Measurements from ENCODE around the gene DUSP1. TPM values are rescaled to one million over a fixed set of nuclear protein-coding genes. Genes with fewer than 3 reads are reported as not detected.

Gene DUSP1
- total RNA-seq, 1 experiment from 2014 or later, result 16.6 TPM

DNA sequence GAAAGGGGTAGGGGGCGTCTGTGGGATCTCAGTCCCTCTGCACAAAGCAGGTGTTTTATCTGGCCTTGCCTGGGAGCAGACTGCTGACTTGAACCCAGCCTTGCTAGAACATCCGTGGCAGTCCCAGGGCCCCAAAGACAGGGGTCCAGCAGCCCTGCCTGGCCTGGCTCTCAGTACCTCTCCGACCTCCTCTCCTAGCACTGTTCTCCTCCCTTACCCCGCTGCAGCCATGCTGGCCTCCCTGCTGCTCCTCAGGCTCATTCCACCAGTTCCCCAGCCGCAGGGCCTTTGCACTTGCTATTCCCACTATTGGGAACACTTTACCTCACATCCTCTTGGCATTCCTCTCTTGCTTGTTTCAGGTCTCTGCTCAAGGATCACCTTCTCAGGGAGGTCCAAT lies 45.2 kb downstream of the DUSP1 start:
- ATAC-seq, result no peak
- RAD21 ChIA-PET (ENCODE audit: low non-redundant PET in 1 of 2, low total read pairs in 2 of 2, uncharacterized antibody in 2 of 2, unreplicated experiment in 2 of 2), result no interaction called here
- H3K27ac ChIP-seq (ENCODE audit: low read depth, low read length), result no peak overlapping the region

DNA sequence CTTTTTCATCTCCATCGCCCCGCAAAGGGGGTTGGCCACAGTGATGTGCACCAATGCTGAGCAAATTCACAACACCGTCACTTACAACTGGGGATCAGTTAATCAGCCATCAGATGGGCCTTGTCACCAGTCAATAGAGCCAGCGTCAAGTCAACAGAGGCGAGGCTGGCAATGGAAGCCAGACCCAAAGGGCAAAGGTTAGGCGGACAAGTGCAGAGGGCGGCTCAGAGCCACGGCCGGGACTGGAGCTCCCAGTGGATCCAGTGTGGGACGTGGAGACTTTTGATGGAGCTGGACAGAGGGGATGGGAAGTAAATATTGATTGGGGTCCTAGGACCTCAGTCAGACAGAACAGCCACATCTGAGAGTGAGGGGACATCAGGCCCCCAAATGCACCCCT lies 45.7 kb downstream of the DUSP1 start:
- TF ChIP-seq CBX3 (IDR thresholded peaks at IDR 0.05; ENCODE audit: low read depth) (no peak), ELF1 (IDR thresholded peaks at IDR 0.05; ENCODE audit: borderline replicate concordance, low read depth) (no peak)
- TF ChIP-seq, protein P1, sequence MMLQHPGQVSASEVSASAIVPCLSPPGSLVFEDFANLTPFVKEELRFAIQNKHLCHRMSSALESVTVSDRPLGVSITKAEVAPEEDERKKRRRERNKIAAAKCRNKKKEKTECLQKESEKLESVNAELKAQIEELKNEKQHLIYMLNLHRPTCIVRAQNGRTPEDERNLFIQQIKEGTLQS (IDR thresholded peaks at IDR 0.05), result no peak
- RAD21 ChIA-PET (ENCODE audit: low non-redundant PET in 1 of 2, low total read pairs in 2 of 2, uncharacterized antibody in 2 of 2, unreplicated experiment in 2 of 2), result no interaction called here
- H3K9me2 ChIP-seq (ENCODE audit: insufficient read depth), result no peaks in the 10 kb centered on the region
- H3K9me3 ChIP-seq (ENCODE audit: control insufficient read depth in 1 of 2, insufficient read depth in 1 of 2, low read depth in 1 of 2, low read length in 2 of 2), result no peaks in the 10 kb centered on the region
- H3K9ac ChIP-seq (ENCODE audit: low read length), result no peak overlapping the region
- no peaks in the 10 kb centered on the region for H3K4me1 ChIP-seq (ENCODE audit: control insufficient read depth in 1 of 2, insufficient read depth in 2 of 2, low read length in 2 of 2)
- no peaks in the 10 kb centered on the region for H3K36me3 ChIP-seq (ENCODE audit: control insufficient read depth in 1 of 2, insufficient read depth in 2 of 2, low read length in 2 of 2)
- ATAC-seq, result no peak
- H3K4me2 ChIP-seq (ENCODE audit: low read length), result no peak overlapping the region
- H2AFZ ChIP-seq (ENCODE audit: low read depth, low read length, poor library complexity, severe bottlenecking), result no peak overlapping the region
- DNase-seq (ENCODE audit: low read depth, low spot score), result no peak
- CTCF ChIA-PET, result interaction anchor here (0.6 to 0.8 kb wide), 2 partner anchors 11 to 210 kb away, joined by 3 read pairs; no protein-coding TSS in a partner anchor
- POLR2A ChIA-PET, result interaction anchor here (0.6 kb wide), 1 partner anchor 9 kb away, joined by 4 read pairs; no protein-coding TSS in a partner anchor
- intact Hi-C loops (cut with micrococcal nuclease), result no loop called here
- H3K79me2 ChIP-seq (ENCODE audit: insufficient read depth, low read length), result no peaks in the 10 kb centered on the region
- H3K27me3 ChIP-seq (ENCODE audit: insufficient read depth, low read length), result no peaks in the 10 kb centered on the region
- no peak overlapping the region for H3K27ac ChIP-seq (ENCODE audit: low read depth, low read length)
- no TSS peak for BruUV-seq (replicated peaks)
- no peaks in the 10 kb centered on the region for H4K20me1 ChIP-seq (ENCODE audit: insufficient read depth)
- no peak overlapping the region for H3K4me3 ChIP-seq (replicated peaks in 1 of 2; ENCODE audit: low read depth in 1 of 2, low read length in 2 of 2)

More for the DNA sequence above, 45.2 kb downstream of the DUSP1 start:
- no peak overlapping the region for H3K4me2 ChIP-seq (ENCODE audit: low read length)
- POLR2A ChIA-PET, result no interaction called here
- no peak overlapping the region for H2AFZ ChIP-seq (ENCODE audit: low read depth, low read length, poor library complexity, severe bottlenecking)
- H3K36me3 ChIP-seq (ENCODE audit: control insufficient read depth in 1 of 2, insufficient read depth in 2 of 2, low read length in 2 of 2), result no peaks in the 10 kb centered on the region
- CTCF ChIA-PET, result interaction anchor here (0.8 kb wide), 1 partner anchor 11 kb away, joined by 3 read pairs; no protein-coding TSS in a partner anchor
- H3K9me2 ChIP-seq (ENCODE audit: insufficient read depth), result no peaks in the 10 kb centered on the region
- TF ChIP-seq, protein P1 (IDR thresholded peaks at IDR 0.05), result no peak
- TF ChIP-seq ZFX (IDR thresholded peaks at IDR 0.05), result no peak
- TF ChIP-seq, protein P2, sequence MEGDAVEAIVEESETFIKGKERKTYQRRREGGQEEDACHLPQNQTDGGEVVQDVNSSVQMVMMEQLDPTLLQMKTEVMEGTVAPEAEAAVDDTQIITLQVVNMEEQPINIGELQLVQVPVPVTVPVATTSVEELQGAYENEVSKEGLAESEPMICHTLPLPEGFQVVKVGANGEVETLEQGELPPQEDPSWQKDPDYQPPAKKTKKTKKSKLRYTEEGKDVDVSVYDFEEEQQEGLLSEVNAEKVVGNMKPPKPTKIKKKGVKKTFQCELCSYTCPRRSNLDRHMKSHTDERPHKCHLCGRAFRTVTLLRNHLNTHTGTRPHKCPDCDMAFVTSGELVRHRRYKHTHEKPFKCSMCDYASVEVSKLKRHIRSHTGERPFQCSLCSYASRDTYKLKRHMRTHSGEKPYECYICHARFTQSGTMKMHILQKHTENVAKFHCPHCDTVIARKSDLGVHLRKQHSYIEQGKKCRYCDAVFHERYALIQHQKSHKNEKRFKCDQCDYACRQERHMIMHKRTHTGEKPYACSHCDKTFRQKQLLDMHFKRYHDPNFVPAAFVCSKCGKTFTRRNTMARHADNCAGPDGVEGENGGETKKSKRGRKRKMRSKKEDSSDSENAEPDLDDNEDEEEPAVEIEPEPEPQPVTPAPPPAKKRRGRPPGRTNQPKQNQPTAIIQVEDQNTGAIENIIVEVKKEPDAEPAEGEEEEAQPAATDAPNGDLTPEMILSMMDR (IDR thresholded peaks at IDR 0.05 in 2 of 3, conservative IDR thresholded peaks at IDR 0.05 in 1 of 3; ENCODE audit: borderline replicate concordance in 1 of 3, insufficient read depth in 1 of 3, low read depth in 2 of 3, low read length in 2 of 3), result no peak
- H3K27me3 ChIP-seq (ENCODE audit: insufficient read depth, low read length), result no peaks in the 10 kb centered on the region
- H3K9me3 ChIP-seq (ENCODE audit: control insufficient read depth in 1 of 2, insufficient read depth in 1 of 2, low read depth in 1 of 2, low read length in 2 of 2), result no peaks in the 10 kb centered on the region
- no peaks in the 10 kb centered on the region for H4K20me1 ChIP-seq (ENCODE audit: insufficient read depth)
- no peak overlapping the region for H3K9ac ChIP-seq (ENCODE audit: low read length)
- DNase-seq (ENCODE audit: low read depth, low spot score), result no peak
- no peaks in the 10 kb centered on the region for H3K4me1 ChIP-seq (ENCODE audit: control insufficient read depth in 1 of 2, insufficient read depth in 2 of 2, low read length in 2 of 2)
- no TSS peak for BruUV-seq (replicated peaks)
- intact Hi-C loops (cut with micrococcal nuclease), result no loop called here
- H3K4me3 ChIP-seq (replicated peaks in 1 of 2; ENCODE audit: low read depth in 1 of 2, low read length in 2 of 2), result no peak overlapping the region
- no peaks in the 10 kb centered on the region for H3K79me2 ChIP-seq (ENCODE audit: insufficient read depth, low read length)

Measured in HCT116 (cell line).